HG03045 (cell line): ENCODE results near the gene YPEL2.
"Not testable (repeated sequence)": the region's sequence is repeated elsewhere in the genome, so short reads cannot be mapped to it uniquely, and the experiment has no call there.

Experiments
- ATAC-seq: cut with Tn5 transposase; IDR thresholded peaks from one replicate; pipeline ENCODE4 v1.9.1; 2021; ENCODE audit warnings: mild to moderate bottlenecking, moderate library complexity; ENCODE audit not compliant: unreplicated experiment

YPEL2 gene

DNA sequence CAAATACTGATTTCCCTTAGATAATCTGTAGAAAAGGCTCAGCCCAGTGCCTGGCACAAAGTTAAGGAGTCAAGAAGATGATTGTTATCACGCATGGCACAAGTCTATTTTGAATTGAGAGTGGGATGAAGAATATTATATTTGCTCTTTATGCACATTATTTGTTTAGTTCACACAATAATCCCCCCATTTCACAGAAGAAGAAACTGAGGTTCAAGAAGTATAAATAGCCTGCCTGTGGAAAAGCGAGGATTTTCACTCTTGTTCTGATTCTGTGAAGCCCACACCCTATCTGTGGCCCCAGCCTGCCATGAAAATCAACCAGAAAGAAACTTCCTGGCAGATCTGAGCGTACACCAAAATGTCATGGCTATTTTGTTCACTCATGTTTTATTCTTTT is 73.0 kb downstream of the YPEL2 start:
- ATAC-seq = no peak

DNA sequence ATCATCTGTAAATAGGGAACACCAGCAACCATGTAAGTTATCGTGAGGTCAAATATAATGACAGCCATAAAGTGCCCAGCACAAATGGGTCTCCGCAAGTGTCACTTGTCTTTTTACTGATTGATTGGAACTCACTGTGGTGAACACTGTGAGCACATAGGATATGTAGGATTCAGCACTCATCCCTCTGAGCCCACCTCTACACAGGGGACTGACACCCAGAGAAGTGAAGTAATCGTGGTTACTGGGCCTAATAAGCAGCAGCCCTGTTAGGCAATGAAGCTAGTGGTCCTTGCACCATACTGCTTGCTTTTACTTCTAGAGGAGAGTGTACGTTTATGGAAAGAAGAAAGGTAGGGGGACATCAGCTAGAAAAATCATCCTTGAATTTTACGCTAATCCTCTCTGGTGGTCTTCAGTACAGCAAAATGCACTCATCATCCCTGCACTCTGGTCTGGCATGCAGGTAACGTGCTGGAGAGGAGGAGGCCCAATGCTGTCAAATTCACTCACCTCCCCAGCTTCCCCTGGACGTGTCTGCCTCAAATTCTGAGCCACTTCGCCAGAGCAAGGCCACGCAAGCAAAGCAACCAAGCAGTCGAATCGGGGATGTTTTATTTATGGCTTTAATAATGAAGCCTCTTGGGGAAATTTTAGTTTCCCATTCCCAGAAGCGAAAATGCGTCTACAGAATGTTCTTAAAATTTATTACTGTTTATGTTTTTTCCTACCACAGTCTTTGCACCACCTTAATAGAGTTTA is 74.7 kb downstream of the YPEL2 start:
- no peak for ATAC-seq

DNA sequence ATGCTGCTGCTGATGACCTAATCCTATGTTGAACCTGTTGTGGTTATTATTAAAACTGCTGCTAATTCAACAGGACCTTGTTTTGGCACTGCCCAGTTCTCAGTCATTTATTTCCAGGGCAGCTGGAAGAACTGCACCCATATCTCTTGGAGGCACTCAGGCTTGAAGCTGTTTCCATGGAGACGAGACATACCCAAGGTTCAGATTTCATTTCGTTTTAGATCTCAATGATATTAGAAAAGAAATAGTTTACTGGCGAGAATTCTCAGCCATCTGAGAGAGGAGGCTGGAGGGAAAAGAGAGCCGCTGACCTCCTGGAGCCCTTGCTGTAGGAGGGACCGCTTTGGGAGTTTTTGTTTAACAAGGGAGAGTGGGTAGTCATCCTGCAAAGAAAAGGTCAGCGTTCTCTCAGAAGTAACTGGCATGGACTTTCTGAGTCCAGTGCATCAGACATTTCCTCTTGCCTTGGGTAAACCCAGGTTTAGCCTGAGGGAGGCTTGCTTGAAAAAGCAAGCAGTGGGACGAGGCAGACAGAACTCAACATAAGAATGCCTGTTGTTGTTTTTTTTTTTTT is 75.4 kb downstream of the YPEL2 start:
- ATAC-seq = no peak

GRCh38 chr17:59409336-59410048 is 78.0 kb downstream of the YPEL2 start:
- no peak for ATAC-seq

DNA sequence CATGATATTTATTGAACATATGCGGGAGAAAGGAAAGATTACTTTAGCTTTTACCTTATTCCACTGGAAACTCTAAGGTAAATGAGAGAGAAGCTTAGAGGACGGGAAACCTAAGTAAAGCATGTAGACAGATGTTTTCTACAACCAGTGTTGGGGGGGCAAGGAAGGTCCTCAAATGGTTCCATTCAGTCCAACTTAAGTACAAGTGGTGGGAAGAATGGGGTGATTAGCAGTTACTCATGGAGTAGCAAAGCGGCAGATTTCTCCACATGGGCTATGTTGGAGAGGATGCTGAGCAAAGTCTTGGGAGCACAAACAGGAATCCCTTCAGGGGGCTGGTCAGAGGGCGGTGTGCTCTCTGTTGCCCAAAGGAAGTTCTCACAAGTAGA is 78.6 kb downstream of the YPEL2 start:
- no peak for ATAC-seq

GRCh38 chr17:59412431-59412830 is 81.0 kb downstream of the YPEL2 start:
- ATAC-seq = not testable (repeated sequence)

- no peak for ATAC-seq
Measured at GRCh38 chr17:59413014-59413766, 81.7 kb downstream of the YPEL2 start.

GRCh38 chr17:59415397-59415796 is 83.9 kb downstream of the YPEL2 start:
- ATAC-seq = no peak

- ATAC-seq = no peak
Measured at GRCh38 chr17:59416184-59416583, 84.7 kb downstream of the YPEL2 start.

DNA sequence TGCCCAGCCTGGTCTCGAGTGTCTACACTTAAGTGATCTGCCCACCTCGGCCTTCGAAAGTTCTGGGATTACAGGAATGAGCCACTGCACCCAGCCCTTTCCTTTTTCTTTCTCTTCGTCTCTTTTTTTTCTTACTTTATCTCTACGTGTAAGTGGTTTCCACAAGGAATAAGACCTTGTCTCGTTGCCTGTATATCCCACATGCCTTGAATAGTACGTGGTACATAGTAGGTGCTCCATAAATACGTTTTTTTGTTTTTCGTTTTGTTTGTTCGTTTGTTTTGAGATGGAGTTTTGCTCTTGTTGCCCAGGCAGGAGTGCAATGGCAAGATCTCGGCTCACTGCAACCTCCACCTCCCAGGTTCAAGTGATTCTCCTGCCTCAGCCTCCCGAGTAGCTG is 86.0 kb downstream of the YPEL2 start:
- ATAC-seq = no peak

GRCh38 chr17:59418732-59419166 is 87.3 kb downstream of the YPEL2 start:
- no peak for ATAC-seq

- no peak for ATAC-seq
Measured at GRCh38 chr17:59420901-59421300, 89.4 kb downstream of the YPEL2 start.

- ATAC-seq = no peak
Measured at GRCh38 chr17:59421722-59422121, 90.3 kb downstream of the YPEL2 start.

- no peak for ATAC-seq
Measured at GRCh38 chr17:59423137-59423724, 91.8 kb downstream of the YPEL2 start.

GRCh38 chr17:59423903-59424302 is 92.4 kb downstream of the YPEL2 start:
- ATAC-seq = no peak

GRCh38 chr17:59424331-59424730 is 92.9 kb downstream of the YPEL2 start:
- no peak for ATAC-seq

GRCh38 chr17:59425085-59425931 is 93.9 kb downstream of the YPEL2 start:
- ATAC-seq = no peak

GRCh38 chr17:59426031-59426430 is 94.6 kb downstream of the YPEL2 start:
- ATAC-seq = no peak

DNA sequence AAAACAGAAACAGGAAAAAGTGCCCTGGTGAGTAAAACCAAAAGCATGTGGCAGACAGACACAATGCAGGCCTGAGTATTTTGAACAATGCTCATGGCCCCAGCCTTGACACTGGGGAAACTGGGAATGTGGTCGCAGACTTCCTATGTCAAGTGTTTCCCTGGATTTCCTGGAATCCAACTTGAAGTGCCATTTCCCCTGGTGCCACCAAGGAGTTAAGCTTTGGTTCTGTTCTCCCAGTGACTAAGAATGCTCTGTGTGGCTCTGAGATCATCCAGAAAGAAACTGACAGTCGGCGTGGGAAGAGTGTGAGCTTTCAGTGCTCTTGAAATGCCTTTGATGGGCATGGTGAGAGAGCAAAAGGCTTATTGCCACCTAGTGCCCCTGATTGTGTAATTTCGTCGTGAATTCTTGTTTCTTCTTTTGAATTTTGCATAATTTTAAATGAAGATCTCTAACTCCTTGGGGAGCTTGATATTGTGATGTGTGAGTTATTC is 96.0 kb downstream of the YPEL2 start:
- ATAC-seq = no peak

DNA sequence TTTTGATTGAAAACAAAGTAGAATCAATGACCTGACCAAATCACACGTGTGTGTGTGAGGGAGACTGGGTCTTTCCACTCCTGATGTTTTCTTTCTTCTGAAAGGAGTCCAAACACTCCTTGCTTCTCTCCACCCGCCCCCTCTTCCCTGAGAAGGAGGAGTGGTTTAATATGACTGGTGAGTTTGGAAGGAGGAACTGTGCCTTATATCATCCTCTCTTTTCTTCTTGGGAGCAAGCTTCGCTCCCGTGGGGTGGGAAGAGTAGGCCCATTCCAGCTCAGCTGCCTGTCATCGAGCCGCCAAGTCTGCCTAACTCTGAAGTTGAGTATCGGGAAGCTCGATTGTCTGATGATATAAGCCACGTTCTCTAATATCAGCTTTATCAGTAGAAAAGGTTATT is 96.5 kb downstream of the YPEL2 start:
- no peak for ATAC-seq
